Measurements from ENCODE around the gene LTF.

LTF gene

DNA sequence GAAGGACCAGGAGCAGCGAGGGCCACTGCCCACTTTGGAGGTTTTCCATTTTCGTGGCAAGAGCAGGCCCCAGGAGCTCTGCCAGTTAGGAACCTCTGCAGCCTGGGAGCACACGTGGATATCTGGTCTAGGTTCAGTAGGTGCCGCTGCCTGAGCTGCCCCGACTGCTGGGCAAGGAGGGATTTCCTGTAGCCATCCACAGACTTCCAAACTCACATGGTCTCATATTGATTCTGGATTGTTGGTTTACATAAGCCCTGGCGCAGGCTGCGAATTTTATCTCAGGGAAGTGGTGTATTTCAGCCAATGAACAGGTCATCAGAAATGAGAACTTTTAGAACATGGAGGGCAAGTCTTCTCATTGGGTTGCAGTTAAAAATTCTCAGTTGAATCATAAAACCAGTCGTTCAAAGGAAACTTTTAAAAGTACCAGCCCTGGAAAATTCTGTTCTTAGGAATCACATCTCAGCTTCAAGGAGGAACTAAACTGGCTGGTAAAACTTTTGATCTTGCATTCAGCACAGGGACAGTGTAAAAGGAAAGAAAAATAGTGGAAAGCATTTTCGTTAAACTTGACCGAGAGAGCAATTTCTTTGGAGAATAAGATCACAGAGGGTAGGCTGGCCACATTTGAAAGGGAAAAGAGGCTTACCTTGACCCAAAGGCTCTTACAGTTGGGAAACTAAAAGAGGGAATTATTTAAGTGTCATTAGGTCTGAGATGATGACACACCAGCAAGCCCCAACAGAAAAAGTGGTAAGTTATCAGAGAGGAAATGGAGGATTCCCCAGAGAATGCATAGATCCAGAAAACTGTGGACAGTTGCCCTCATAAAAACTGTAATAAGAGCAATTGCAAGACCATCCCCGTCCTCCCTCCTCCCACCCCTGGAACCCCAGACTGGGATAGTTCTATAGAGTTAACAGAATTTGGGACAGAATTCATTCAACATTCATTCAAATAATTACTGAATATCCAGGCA is 26.7 kb upstream of the LTF start:
- DNase-seq (ENCODE audit: low read depth in 2 of 2, low spot score in 1 of 2), result no peak

DNA sequence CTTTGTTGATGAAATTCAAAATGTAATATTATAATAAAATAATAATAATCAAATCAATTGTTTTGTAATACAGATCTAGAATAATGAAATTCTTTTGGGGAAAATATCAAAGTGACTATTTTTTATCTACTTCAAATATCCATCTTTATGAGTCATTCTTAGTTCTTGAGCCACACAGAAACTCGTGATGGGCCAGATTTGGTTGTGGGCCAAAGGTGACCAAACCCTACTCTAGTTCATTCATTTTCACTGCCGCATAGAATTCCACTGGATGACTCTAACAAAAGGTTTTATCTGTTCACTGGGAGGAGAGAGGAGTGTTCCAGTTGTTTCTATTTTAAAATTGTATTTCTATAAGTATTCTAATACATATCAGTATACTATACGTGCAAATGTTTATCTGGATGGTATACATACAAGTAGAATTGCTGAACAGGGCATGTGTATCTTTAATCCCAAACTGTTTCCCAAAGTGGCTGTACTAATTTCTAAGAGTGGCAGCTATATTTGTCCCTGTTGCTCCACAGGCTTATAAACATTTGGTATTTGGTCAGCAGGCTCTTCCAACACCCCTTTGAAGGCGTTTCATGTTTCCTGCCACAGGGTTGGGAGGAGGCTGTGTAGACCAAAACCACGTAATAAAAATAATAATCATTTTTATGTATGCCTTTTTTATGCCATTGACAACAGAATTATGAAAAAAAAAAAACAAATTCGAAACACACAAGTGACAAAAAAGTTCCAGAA is 25.8 kb upstream of the LTF start:
- DNase-seq (ENCODE audit: low read depth in 2 of 2, low spot score in 1 of 2), result no peak

DNA sequence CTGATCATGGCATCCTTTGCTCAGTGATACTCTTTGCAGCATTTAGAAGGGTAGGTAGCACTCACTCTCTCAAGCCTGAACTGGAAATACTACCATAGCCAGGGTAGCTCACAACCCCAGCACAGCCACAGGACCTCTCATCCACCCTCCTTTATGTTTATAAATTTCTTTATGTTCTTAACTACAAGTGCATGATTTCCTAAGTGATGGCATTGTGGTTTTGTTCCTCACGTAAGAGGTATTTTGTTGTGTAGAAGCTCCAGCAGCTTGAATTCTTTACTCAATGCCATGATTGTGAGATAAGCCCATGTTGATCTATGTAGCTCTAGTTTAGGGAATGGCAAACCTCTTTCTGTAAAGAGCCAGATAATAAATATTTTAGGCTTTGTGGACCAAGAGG is 25.2 kb upstream of the LTF start:
- no peak for DNase-seq (ENCODE audit: low read depth in 2 of 2, low spot score in 1 of 2)

DNA sequence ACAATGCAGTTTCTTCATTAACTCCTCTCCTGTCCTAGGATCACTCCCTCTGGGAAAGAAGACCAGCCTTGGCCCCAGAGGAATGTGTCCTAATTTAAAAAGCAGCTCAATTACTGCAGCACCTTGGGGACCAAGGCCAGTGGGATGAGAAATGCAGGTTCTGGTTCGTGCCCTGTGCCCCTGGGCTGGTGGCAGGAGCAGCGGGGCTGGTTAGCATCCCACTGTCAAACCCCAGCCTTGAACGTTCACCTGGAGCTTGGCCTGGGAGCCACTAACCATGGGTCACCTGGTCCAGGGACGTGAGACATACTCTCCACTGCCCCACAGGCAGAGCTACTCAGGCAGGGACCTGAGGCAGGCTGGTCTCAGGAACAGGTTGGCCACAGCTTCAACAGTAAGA is 24.7 kb upstream of the LTF start:
- no peak for DNase-seq (ENCODE audit: low read depth in 2 of 2, low spot score in 1 of 2)

DNA sequence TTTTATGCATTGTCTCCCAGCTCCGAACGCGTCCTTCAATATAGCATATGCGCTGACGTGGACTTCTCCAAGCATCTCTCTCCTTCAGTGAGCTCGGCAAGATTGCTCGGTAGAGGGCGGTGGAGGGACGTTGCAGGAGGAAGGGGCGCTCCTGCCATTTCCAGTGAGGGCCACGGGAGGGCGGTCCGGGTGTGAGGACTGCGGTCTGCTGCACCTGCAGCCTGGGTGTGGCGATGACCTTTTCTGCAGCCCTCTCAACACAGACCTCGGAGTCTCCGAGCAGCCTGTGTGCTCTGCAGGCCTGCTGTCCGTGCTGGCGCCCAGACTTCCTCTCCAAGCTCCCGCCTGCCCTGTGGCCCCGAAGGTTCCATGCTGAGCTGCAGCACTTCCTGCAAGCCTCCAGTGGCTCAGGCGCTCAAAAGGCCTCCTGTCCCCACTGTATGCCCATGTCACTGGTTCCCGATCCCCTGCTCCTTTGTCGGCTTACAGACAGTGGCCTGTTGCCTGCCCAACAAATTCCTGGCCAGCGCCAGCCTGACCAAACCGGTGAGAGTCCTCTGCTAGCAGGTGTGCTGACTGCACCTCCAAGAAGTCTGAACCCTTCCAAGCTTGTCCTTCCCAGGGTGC is 24.1 kb upstream of the LTF start:
- DNase-seq (ENCODE audit: low read depth in 2 of 2, low spot score in 1 of 2), result peak; percentile 83 to 88

DNA sequence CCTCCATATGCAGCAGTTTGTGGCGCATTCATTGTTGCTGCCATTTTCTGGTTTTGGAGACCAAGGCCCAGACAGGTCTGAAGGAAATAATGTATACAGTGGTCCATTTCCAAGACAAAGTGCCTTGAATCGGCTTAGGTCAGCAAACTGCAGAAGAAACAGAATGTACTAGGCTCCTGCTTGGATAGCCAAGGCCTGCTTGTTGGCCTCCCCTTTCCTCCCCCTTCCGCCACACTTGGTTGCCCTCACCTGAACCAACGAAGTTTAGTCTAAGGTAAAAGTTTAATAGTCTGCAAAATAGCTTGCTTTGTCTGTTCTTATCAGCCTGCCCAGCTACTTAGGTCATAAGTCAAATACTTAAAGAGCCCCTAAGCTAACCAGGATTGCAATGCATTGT is 21.1 kb upstream of the LTF start:
- DNase-seq (ENCODE audit: low read depth in 2 of 2, low spot score in 1 of 2), result no peak

DNA sequence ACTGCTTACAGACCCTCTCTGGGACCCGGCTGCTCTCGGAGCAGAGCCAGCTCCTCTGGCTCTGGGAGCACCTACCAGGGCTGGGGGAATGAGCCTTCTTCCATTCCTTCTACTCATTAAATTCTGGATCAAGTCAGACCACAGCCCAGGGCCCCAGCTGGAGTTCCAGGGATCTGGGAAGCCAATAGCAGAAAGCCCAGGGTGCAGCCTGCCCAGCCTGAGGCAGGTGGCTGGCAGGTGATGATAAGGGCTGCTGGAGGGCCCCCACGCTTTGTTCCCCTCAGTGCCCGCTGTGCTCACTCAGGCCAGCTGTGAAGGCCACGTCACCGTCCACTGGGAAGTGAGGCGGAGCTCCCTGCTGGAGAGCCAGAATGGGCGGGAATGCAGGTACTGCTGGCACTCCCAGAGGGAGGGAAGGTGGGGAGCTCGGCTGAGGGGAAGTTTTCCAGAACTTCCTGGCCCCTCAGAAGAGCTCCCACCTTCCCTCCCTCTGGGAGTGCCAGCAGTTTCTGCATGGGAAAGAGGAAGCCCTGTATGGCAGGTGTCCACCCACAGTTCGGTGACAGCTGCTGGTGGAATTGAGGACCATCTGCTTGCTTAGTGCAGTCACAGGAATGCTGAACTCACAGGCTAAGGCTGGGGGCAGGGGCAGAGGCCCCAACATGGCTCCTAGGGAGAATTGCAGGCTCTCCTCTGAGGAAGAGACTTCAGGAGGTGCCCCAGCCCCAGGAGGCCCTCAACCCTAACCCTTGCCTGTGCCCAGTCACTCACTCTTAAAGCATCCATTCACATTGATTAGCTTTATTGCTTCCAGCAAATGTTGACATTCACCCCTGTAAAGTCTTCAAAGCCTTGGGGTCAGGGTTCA is 20.4 kb upstream of the LTF start:
- DNase-seq (ENCODE audit: low read depth in 2 of 2, low spot score in 1 of 2), result no peak

DNA sequence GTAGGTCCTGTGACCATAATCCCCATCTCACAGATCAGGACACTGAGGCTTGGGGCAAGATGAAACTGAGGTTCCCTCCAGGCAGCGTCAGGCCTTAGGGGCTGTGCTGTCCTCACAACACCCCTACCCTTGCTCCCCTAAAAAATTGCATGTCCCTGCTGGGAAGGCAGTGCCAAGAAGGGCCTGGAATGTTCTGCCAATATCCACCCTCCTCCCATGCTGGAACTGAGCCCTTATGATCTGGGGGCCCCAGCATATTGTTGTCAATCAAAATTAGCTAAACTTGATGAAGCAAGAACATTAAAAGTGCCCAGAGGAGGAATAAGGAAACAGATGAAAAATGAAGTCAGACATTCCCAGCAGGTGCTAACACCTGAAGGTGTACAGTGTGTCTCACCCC is 19.7 kb upstream of the LTF start:
- DNase-seq (ENCODE audit: low read depth in 2 of 2, low spot score in 1 of 2), result no peak

DNA sequence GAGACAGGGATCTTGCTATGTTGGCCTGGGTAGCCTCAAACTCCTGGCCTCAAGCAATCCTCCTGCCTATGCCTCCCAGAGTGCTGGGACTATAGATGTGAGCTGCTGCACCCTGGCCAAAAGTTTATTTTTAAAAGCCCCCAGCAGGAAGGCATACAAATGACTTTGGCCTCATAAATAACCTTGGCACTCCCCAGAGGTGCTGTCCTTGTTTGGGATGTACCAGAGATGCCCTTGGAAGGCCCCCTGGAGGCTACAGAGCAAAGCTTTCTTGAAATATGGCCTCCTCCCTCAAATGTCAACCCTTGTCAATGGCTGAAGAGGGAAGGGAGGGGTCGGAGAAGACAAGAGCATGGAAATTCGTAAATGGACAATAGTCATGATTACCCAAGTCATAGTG is 19.1 kb upstream of the LTF start:
- DNase-seq (ENCODE audit: low read depth in 2 of 2, low spot score in 1 of 2), result no peak

DNA sequence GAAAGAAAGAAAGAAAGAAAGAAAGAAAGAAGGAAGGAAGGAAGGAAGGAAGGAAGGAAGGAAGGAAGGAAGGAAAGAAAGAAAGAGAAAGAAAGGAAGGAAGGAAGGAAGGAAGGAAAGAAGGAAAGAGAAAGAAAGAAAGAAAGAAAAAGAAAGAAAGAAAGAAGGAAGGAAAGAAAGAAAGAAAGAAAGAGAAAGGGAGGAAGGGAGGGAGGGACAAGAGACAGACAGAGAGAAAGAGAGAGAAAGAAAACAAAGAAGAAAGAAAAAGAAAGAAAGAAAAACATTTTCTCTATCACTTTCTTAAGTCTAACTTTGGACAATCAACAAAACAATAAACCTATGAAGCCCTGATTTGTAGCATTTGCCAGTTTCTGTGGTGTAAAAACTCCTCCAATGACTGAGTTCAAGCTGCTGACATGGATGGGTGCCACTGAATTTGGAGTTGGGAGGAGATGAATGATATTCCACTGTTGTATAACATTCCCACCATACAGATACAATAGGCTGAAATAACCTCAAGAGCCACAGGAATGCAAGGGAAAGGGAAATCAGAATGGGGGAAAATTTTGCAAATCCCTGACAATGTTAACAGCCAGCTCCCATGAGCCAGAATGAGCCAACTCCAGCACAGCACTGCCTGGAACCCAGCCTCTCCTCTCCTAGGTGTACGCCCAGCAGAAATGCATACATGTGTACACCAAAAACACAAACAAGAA is 18.1 kb upstream of the LTF start:
- DNase-seq (ENCODE audit: low read depth in 2 of 2, low spot score in 1 of 2), result no peak

DNA sequence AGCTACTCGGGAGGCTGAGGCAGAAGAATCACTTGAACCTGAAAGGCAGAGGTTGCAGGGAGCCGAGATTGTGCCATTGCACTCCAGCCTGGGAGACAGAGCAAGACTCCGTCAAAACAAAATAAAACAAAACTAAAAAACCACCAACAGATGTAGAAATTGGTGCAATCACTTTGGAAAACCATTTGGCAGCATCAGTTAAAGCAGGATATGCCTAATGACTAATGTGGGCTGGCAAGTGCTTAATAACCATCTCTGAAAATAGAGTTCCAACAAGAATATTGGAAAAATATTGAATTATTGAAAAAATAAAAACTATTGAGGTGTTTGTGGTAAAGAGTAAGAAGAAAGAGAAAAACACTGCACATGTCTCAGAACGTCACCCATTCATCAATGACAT is 16.9 kb upstream of the LTF start:
- no peak for DNase-seq (ENCODE audit: low read depth in 2 of 2, low spot score in 1 of 2)

DNA sequence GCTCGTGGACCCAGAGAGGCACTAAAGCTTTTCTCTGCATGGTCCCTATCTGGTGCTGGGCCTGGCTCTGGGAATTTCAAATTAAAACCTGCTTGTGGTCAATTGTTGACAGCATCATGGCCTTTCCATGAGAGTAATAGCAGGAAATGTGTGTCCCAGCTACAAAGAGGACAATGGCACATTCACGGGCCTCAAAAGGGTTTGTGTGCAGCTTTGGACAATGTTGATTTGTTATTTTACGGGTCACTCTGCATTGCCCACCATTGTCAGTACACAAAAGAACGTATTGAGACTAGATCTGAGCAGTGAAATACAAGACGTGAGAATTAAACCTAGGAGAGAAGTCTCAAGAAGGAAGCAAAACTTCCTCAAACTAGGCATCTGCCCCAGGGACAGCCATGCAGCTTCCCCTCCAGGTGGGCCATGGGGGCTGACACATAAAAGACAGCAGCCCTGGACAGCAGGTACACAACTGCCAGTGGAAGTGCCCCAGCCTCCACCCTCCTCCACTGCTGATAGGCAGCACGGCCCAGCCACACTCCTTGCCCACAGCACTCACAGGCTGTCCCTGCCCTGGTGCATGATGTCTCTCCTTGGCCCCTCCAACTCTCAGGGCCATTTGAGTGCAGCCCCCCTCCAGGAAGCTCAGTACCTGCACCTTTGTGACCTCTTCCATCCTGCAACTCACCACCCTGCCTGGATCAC is 15.9 kb upstream of the LTF start:
- DNase-seq (ENCODE audit: low read depth in 2 of 2, low spot score in 1 of 2), result no peak

DNA sequence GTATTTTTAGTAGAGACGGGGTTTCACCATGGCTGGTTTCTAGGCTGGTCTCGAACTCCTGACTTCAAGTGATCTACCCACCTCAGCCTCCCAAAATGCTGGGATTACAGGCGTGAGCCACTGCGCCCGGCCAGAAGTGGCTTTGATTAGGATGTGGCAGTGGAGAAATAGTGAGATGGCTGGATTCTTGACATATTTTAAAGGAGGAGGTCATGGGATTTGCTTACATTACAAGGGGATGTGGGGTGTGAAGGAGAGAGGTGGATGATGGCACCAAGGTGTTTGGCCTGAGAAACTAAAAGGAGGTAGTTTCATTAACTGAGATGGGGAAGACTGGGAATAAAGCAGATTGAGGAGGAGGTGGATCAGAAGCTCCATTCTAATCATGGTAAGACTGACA is 15.0 kb upstream of the LTF start:
- DNase-seq (ENCODE audit: low read depth in 2 of 2, low spot score in 1 of 2), result no peak

DNA sequence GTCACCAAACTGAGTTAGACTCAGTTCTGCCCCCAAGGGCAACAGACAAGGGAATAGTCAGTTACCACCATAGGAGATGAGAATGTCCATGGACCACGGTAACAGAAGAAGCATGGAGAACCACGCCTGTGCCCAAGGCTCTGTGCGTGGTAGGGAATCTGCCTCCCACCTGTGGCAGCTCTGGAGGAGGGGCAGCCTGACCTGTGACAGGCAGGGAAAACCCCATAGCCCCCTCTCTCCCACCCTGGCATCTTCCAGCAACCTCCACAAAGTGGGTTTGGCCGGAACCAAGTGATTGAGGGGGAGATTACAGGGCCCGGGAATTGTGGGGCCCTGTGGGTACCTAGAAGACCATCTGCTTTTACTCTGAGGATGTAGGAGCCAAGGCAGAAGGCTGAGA is 14.3 kb upstream of the LTF start:
- DNase-seq (ENCODE audit: low read depth in 2 of 2, low spot score in 1 of 2), result no peak

DNA sequence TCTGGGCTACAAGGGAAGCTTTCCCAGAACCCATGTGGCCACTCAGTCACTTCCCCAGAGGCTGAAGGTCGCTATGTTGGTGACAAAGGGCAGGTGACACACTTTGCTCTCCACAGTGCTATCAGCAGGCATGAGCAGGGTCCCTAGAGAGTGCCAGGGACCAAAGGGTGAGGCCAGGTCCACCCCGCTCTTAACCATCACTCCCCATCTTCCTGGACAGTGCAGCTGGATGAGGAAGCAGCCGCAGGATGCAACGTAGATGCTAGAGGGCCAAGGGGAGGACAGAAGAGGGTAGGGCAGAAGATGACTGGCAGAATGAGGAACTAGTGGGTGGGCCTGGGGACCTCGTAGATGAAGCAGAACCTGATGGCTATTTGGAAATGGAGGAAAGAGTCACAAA is 13.6 kb upstream of the LTF start:
- DNase-seq (ENCODE audit: low read depth in 2 of 2, low spot score in 1 of 2), result no peak

DNA sequence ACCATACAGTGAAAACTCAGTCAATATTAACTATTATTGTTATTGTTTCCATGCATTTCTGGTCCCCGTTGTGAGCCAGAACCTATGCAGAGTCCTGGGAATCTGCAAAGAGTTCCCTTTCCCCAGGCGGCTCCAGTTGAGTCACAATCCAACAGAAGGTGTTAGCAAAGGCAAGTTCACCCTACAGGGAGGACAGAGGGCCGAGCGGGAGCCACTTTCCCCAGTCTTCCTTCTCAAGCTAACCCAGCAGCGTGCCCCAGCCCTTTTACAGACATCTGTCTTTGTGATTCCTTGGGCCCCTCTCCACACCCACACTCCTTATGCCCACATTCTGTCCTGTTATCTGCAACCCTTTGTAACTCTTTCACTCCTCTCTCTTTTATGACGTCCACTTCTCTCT is 13.1 kb upstream of the LTF start:
- no peak for DNase-seq (ENCODE audit: low read depth in 2 of 2, low spot score in 1 of 2)

DNA sequence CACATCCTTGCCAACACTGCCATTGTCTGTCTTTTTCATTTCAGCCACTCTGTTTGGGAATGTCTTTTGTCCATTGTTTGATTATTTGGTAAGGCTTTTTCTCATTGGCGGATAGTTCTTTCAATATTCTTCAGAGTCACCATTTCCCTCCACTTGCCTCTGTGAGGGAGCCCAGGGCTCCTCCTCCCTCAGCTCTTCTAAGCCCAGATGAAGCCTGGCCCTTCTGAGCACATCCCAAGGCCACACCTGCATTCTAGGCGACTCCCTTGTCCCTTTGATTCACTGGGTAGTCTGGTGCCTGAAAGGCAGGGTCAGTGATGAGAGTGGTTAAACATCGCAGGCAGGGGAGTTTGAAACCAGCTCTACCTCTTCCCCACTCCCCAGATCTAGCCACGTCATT is 12.4 kb upstream of the LTF start:
- DNase-seq (ENCODE audit: low read depth in 2 of 2, low spot score in 1 of 2), result no peak

DNA sequence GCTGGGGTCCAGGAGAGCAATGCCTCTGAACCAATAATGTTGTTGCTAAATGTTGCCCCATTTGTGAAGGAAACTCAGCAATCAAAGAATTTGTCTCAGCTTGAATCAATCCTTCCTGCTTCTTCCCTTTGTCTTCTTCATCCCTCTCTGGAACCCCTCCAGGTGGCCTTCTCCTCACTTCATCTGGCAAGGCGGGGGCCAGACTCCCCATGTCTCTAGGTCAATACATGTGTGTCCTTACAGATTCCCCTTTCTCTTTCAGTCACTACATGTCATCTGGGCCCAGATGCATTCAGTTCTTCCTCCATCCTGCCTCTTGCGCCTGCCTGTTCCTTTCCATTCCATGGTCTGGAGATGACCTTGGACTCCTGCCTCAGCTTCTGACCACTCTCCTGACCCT is 8.0 kb upstream of the LTF start:
- DNase-seq (ENCODE audit: low read depth in 2 of 2, low spot score in 1 of 2), result no peak

DNA sequence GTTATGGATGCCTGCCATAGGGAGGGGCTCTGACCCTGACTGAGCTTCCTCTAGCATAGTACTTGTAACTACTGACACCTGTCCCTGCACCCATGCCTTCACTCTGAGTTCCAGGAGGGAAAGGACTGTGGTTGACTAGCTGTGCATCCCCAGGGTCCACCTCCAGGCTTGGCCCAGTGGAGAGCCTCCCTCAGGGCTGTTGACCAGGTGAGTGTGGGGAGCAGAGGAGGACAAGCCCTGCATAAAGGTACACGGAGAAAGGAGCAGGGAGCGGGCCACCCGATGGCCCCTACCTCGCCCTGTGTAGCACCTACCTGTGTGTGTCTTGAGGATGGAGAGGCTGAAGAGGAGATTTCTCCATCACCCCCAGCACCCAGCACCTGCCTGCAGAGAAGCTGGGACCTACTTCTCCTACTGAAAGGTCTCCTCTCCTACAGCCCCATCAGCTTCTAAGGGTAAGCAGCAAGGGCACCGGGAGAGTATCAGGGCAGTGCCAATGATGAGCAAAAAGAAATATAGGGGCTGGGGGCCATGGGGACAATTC is 6.7 kb upstream of the LTF start:
- no peak for DNase-seq (ENCODE audit: low read depth in 2 of 2, low spot score in 1 of 2)

DNA sequence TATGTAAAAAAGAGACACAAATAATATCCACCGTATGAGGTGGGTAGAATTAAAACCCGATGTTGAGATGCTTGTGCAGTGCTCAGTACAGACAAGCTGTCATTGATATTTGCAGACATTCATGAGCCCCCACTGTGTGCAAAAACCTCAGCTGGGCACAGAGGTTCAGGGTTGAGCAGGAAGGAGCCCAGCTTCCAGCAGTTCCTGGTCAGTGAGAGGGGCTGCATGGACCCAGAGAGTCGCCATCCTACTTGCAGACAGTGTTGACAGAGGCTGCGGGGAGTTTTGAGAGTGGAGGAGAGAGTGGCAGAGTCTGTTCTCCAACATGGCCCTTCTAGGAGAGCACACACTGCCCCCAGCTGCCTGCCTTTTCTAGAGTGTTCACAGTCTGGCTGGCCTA is 6.1 kb upstream of the LTF start:
- DNase-seq (ENCODE audit: low read depth in 2 of 2, low spot score in 1 of 2), result no peak

All from stimulated activated CD8-positive, alpha-beta memory T cell treated with anti-CD3 and anti-CD28 coated beads, Interleukin-4, amount 100 ng/mL, for 1 hour (primary cell).